ENCODE measurements around the gene PPP2R5E. TPM values are rescaled to one million over a fixed set of nuclear protein-coding genes. Genes with fewer than 3 reads are reported as not detected.
A peak's percentile ranks its signal among the peaks of the same experiment; 100 is the strongest.

Gene PPP2R5E
- total RNA-seq, 1 donor from 2014 or later = 72.0 TPM

GRCh38 chr14:63328787-63329737, 214.1 kb downstream of the PPP2R5E start:
- Mint-ChIP-seq H3K9me3 (no peaks in the 10 kb centered on the region), H3K27me3 (ENCODE audit: insufficient read depth, low read depth) (no peaks in the 10 kb centered on the region), H3K4me3 (no peak overlapping the region), H3K4me1 (no peaks in the 10 kb centered on the region), H3K27ac (no peak overlapping the region), H3K36me3 (no peaks in the 10 kb centered on the region)
- Histone ChIP-seq H3K79me2 (ENCODE audit: low read depth) (no peaks in the 10 kb centered on the region), H2AFZ (replicated peaks) (no peak overlapping the region), H3K4me2 (no peak overlapping the region), H3K36me3 (no peaks in the 10 kb centered on the region), H3K4me3 (no peak overlapping the region), H3F3A (ENCODE audit: low read depth) (no peaks in the 10 kb centered on the region), H3K27me3 (no peaks in the 10 kb centered on the region), H3K9me3 (ENCODE audit: low read depth) (no peaks in the 10 kb centered on the region), H3K27ac (no peak overlapping the region), H4K20me1 (ENCODE audit: low read depth) (no peaks in the 10 kb centered on the region), H3K4me1 (peaks cover 3% of the 10 kb centered on the region), H3K9ac (no peak overlapping the region)
- TF ChIP-seq, protein P1, sequence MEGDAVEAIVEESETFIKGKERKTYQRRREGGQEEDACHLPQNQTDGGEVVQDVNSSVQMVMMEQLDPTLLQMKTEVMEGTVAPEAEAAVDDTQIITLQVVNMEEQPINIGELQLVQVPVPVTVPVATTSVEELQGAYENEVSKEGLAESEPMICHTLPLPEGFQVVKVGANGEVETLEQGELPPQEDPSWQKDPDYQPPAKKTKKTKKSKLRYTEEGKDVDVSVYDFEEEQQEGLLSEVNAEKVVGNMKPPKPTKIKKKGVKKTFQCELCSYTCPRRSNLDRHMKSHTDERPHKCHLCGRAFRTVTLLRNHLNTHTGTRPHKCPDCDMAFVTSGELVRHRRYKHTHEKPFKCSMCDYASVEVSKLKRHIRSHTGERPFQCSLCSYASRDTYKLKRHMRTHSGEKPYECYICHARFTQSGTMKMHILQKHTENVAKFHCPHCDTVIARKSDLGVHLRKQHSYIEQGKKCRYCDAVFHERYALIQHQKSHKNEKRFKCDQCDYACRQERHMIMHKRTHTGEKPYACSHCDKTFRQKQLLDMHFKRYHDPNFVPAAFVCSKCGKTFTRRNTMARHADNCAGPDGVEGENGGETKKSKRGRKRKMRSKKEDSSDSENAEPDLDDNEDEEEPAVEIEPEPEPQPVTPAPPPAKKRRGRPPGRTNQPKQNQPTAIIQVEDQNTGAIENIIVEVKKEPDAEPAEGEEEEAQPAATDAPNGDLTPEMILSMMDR (IDR thresholded peaks at IDR 0.05) = no peak
- no peak for TF ChIP-seq EZH2 (IDR thresholded peaks at IDR 0.05)
- no peak for TF ChIP-seq EZH2phosphoT487 (IDR thresholded peaks at IDR 0.05)
- no peak for DNase-seq (ENCODE audit: low spot score)

DNA sequence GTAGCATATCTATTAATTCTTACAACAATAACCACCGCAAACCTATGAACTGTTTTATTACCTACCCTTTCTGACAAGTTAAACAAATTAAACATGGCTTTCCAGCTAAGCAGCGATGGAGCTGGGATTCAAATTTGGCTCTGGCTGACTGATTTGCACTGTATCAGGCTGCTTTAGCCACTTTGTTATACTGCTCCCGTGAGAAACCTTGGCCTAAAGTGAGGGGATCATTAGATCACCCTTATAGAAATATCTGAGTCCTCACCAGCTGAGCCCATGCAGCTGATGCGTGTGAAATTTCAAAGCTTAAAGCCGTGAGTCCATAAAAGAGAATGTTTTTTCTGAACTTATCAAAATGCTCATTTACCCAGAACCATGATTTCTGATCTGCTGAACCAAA, 216.3 kb downstream of the PPP2R5E start:
- Histone ChIP-seq H4K20me1 (ENCODE audit: low read depth) (no peaks in the 10 kb centered on the region), H3K9me3 (ENCODE audit: low read depth) (no peaks in the 10 kb centered on the region), H3K27me3 (no peaks in the 10 kb centered on the region), H2AFZ (replicated peaks) (peak overlapping the region; percentile 12), H3K79me2 (ENCODE audit: low read depth) (no peaks in the 10 kb centered on the region), H3K4me3 (no peak overlapping the region), H3K4me1 (no peaks in the 10 kb centered on the region), H3K27ac (no peak overlapping the region), H3K9ac (no peak overlapping the region), H3F3A (ENCODE audit: low read depth) (no peaks in the 10 kb centered on the region), H3K36me3 (no peaks in the 10 kb centered on the region), H3K4me2 (no peak overlapping the region)
- Mint-ChIP-seq H3K4me1 (no peaks in the 10 kb centered on the region), H3K36me3 (no peaks in the 10 kb centered on the region), H3K9me3 (no peaks in the 10 kb centered on the region), H3K27me3 (ENCODE audit: insufficient read depth, low read depth) (no peaks in the 10 kb centered on the region), H3K4me3 (no peak overlapping the region), H3K27ac (no peak overlapping the region)
- DNase-seq (ENCODE audit: low spot score) = no peak
- TF ChIP-seq EZH2phosphoT487 (IDR thresholded peaks at IDR 0.05) = no peak
- TF ChIP-seq EZH2 (IDR thresholded peaks at IDR 0.05) = no peak
- TF ChIP-seq, protein P1 (IDR thresholded peaks at IDR 0.05) = no peak

DNA sequence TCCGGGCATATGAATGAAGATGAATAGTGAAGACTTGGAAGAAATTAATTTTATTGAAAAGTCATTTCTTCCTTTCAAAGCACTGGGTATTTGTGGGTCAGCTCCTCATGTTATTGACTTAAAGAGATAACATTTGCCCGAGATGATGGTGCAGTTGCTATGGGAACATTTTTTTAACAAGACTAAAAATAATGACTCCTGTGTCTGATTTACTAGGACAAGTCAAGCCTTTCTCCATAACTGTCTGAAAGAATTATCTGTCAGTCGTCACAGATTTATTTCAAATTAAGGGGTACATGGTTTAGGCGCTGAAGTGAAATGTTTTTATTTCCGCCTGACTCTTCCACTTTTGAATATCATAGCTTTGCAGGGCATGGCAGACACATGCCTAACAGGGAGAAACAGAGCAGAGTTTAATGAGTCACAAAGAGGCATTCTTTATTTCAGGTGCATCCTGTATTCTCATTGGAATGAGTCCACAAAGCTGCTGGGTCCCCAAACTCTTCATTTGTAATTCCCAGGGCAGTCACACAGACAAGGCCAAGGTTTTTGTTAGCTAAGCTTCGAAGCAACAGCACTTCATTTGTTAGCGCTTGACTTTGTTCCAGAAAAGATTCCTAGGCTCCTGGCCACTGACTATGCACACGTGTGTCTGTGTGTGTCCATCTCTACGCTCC, 220.1 kb downstream of the PPP2R5E start:
- Histone ChIP-seq H3K79me2 (ENCODE audit: low read depth) (no peaks in the 10 kb centered on the region), H4K20me1 (ENCODE audit: low read depth) (no peaks in the 10 kb centered on the region), H3F3A (ENCODE audit: low read depth) (no peaks in the 10 kb centered on the region), H2AFZ (replicated peaks) (no peak overlapping the region), H3K4me2 (no peak overlapping the region), H3K36me3 (no peaks in the 10 kb centered on the region), H3K4me1 (peaks cover 5% of the 10 kb centered on the region), H3K9ac (no peak overlapping the region), H3K4me3 (no peak overlapping the region), H3K27me3 (no peaks in the 10 kb centered on the region), H3K9me3 (ENCODE audit: low read depth) (no peaks in the 10 kb centered on the region), H3K27ac (no peak overlapping the region)
- Mint-ChIP-seq H3K36me3 (no peaks in the 10 kb centered on the region), H3K9me3 (no peaks in the 10 kb centered on the region), H3K27ac (no peak overlapping the region), H3K4me1 (peaks cover 4% of the 10 kb centered on the region), H3K4me3 (no peak overlapping the region), H3K27me3 (ENCODE audit: insufficient read depth, low read depth) (peaks cover 2% of the 10 kb centered on the region)
- TF ChIP-seq EZH2 (IDR thresholded peaks at IDR 0.05) (no peak), EZH2phosphoT487 (IDR thresholded peaks at IDR 0.05) (no peak)
- TF ChIP-seq, protein P1 (IDR thresholded peaks at IDR 0.05) = no peak
- no peak for DNase-seq (ENCODE audit: low spot score)
